HuH-7.5 (cell line): ENCODE results near the gene BMERB1.
A peak's percentile ranks its signal among the peaks of the same experiment; 100 is the strongest.
"Not testable (repeated sequence)": the region's sequence is repeated elsewhere in the genome, so short reads cannot be mapped to it uniquely, and the experiment has no call there.

Experiments used
- DNase-seq: peaks from one replicate; pipeline ENCODE4 v3.0.0; 2011; ENCODE audit warnings: low spot score

BMERB1 gene

DNA sequence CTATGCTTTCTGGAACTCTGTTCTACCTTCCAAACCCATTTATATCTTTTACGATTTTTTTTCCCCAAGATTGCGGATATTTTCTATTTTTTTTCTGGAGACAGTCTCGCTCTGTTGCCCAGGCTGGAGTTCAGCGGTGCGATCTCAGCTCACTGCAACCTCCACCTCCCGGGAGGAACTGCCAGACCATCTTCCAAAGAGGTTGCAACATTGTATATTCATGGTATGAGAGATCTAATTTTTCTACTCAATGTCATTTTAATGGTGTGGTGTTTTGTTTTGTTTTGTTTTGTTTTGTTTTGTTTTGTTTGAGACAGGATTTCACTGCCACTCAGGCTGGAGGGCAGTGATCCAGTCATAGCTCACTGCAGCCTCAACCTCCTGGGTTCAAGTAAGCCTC, 8.5 kb upstream of the BMERB1 start:
- DNase-seq, result no peak

- no peak for DNase-seq
Observed at GRCh38 chr16:15426796-15427195, 7.6 kb upstream of the BMERB1 start.

- DNase-seq, result peak; percentile 55
Observed at GRCh38 chr16:15427648-15428239, 6.6 kb upstream of the BMERB1 start.

DNA sequence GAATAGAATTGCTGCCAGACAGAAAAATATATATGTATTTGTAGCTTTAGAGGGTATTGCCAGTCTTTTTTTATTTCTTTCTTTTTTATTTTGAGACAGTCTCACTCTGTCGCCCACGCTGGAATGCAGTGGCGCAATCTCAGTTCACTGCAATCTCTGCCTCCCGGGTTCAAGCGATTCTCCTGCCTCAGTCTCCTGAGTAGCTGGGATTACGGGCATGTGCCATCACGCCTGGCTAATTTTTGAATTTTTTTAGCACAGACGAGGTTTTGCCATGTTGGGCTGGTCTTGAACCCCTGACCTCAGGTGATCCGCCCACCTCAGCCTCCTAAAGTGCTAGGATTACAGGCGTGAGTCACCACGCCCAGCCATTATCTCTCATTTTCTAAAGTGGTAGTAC, 3.5 kb upstream of the BMERB1 start:
- DNase-seq, result not testable (repeated sequence)

- DNase-seq, result no peak
Observed at GRCh38 chr16:15434079-15434424, 336 bp upstream of the BMERB1 start.

DNA sequence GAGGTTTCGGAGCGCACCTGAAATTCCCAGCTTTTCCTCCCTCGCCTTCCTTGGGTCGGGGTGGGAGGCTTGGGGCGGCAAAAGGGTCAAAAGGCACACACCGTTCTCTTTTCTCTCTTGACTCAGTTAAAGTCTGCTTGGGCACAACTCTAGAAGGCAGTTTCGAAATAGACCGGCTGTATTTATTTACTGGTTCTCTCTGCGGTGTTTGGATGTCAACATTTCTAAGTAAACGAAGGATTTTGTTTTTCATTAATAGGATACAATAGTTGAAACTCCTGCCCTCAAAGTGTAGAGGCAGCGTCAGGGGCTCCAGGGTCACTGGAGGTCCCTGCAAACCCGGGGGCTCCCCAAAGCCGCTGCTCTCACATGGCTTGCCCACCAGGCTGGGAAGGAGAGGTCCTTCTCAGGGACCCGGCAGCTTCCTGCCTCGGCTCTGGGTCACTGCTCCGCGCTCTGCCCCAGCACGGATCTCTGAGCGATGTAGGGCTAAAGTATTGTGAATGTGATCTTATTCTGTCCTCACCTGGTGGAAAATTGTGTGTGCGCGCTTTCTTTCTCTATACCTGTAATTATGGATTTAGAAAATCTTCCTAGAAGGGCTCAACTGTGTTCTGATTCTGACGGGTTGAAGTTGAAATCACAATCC, 952 bp downstream of the BMERB1 start:
- DNase-seq, result no peak

DNA sequence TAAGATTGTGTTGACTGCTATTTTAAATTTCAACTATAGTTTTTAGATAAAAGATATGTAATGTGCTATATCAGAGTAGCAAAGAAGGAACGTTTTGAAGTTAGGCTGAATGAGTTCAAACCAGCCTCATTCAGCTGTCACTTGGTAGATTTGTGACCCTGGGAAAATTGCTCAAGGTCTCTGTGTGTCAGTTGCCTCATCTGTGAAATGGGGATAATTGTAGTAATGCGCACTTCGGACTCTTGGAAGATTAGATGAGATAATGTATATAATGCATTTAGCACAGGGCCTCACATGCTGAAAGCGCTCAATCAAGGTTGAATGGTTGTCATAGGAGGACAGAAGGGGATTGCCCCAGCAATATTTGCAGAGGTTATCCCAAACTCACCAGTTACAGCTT, 4.7 kb downstream of the BMERB1 start:
- no peak for DNase-seq

DNA sequence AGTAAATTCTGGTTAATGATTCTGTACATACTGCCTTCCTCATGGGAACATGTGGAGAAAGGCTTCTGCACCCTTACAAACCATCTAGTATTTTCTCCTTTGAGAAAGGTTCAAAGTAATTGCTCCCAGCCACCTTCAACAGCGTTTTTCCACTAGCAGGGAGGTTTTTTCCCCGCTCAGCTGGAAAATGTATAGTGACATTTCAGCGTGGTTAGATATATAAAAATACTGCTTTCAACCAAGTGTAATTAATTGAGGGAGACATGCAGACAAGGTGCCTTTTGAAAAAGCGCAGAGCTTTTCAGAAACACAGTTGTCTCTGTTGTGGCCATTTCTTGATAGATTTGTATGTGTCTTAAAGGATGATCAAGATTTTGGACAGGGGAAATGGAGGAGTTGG, 5.1 kb downstream of the BMERB1 start:
- no peak for DNase-seq

GRCh38 chr16:15440852-15441251, 6.5 kb downstream of the BMERB1 start:
- DNase-seq, result no peak

- not testable (repeated sequence) for DNase-seq
Observed at GRCh38 chr16:15442140-15442539, 7.8 kb downstream of the BMERB1 start.

- no peak for DNase-seq
Observed at GRCh38 chr16:15443753-15444152, 9.4 kb downstream of the BMERB1 start.

DNA sequence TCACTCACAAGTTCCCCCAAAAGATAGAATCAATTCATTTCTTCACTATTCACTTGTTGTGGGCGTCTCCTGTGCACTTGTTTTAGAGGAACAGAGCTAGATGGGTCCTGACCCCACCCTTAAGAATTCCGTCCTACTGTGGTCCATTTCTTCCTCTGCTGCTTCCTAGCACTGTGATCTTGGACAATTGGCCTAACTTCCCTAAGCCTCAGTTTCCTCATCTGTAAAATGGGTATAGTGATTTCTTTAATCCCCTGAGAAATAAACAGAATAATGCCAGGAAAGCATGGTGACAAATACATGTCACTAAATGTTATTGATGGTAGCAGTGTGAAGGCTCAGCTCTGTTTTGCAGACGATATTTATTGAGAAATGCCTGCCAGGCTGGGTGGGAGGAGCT, 9.9 kb downstream of the BMERB1 start:
- DNase-seq, result no peak

GRCh38 chr16:15445450-15445849, 11.1 kb downstream of the BMERB1 start:
- no peak for DNase-seq

DNA sequence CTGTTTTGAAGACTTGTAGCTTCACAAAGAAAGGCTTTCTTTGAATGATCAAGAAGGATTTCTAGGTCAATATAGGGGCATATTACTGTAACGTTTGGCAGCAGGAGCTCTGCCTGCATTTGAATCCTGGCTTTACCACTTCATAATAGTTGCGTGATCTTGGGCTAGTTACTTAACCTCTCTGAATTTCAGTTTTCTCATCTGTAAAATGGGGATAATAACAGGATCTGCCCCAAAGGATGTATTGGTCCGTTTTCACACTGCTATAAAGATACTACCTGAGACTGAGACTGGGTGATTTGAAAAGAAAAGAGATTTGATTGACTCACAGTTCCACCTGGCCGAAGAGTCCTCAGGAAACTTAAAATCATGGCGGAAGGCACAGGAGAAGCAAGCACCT, 12.5 kb downstream of the BMERB1 start:
- no peak for DNase-seq

- DNase-seq, result no peak
Observed at GRCh38 chr16:15450624-15451023, 16.2 kb downstream of the BMERB1 start.

GRCh38 chr16:15451098-15451731, 16.8 kb downstream of the BMERB1 start:
- DNase-seq, result no peak

DNA sequence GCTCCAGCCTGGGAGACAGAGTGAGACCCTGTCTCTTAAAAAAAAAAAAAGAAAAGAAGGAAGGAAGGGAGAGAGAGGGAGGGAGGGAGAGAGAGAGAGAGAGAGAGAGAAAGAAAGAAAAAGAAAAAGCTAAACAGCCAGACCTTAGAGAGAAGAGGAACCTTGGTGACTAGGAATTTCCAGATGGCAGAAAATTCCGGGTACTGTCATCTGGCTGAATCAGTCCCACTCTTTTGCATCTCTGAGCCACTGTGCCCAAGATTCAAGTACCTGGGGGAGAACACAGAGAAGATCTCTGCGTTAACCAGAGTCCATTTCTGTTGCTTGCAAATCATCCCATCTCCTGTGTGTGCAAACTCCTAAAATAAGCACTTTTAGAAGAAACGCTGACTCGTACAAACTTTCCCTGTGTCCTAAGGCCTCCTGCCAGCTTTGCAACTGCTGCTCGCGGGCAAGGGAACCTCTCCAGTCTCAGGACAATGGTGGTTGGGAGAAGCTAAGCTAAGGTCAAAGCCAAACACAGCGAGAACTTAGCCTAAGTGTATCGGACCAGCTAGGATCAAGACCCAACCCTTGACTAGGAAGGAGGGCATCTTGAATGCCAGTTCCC, 18.0 kb downstream of the BMERB1 start:
- DNase-seq, result no peak

GRCh38 chr16:15453296-15453695, 18.9 kb downstream of the BMERB1 start:
- DNase-seq, result not testable (repeated sequence)

- not testable (repeated sequence) for DNase-seq
Observed at GRCh38 chr16:15454933-15455332, 20.5 kb downstream of the BMERB1 start.

GRCh38 chr16:15457400-15457799, 23.0 kb downstream of the BMERB1 start:
- DNase-seq, result no peak

GRCh38 chr16:15457958-15458357, 23.6 kb downstream of the BMERB1 start:
- DNase-seq, result no peak

DNA sequence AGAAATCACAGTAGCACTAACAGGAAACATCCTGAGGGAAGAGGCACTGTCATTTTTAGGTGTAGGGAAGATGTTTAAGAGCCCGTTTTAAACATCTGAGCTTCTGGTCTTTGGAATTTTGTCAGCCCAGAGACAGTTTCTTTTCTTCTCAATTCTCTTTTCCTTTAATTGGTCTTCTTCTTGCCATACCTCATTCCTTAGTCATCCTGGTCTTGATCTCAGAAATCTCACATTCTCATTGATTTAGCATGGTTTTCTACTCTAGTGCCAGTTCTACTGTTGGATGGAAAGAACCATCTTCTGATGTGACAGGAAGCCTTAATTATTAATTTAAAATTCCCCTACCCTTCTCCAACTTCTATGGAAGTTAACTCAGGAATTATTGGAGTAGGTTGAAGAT, 25.4 kb downstream of the BMERB1 start:
- DNase-seq, result no peak

- DNase-seq, result no peak
Observed at GRCh38 chr16:15460601-15461000, 26.2 kb downstream of the BMERB1 start.
